ENCODE data around the gene LRTM2. TPM values are rescaled to one million over a fixed set of nuclear protein-coding genes. Genes with fewer than 3 reads are reported as not detected.

Gene LRTM2
- total RNA-seq, 1 donor from 2014 or later, result not detected

- Mint-ChIP-seq H3K9me3 (peaks cover 3% of the 10 kb centered on the region), H3K4me1 (peaks cover 2% of the 10 kb centered on the region), H3K27ac (no peak overlapping the region), H3K4me3 (no peak overlapping the region), H3K27me3 (ENCODE audit: insufficient read depth, low read depth) (peaks cover 5% of the 10 kb centered on the region), H3K36me3 (peaks cover 2% of the 10 kb centered on the region)
- TF ChIP-seq CTCF (IDR thresholded peaks at IDR 0.05) (no peak), EZH2phosphoT487 (IDR thresholded peaks at IDR 0.05) (no peak), EZH2 (IDR thresholded peaks at IDR 0.05) (no peak)
- no peaks in the 10 kb centered on the region for H3K4me1 ChIP-seq
- H3K9me3 ChIP-seq (ENCODE audit: low read depth), result no peaks in the 10 kb centered on the region
- H3F3A ChIP-seq (ENCODE audit: low read depth), result no peaks in the 10 kb centered on the region
- H3K9ac ChIP-seq, result no peak overlapping the region
- no peak overlapping the region for H3K27ac ChIP-seq
- H3K36me3 ChIP-seq, result no peaks in the 10 kb centered on the region
- no peaks in the 10 kb centered on the region for H3K79me2 ChIP-seq (ENCODE audit: low read depth)
- no peaks in the 10 kb centered on the region for H3K27me3 ChIP-seq
- DNase-seq (ENCODE audit: low spot score), result no peak
- no peak overlapping the region for H3K4me2 ChIP-seq
- no peak overlapping the region for H2AFZ ChIP-seq (replicated peaks)
- H3K4me3 ChIP-seq, result no peak overlapping the region
- H4K20me1 ChIP-seq (ENCODE audit: low read depth), result no peaks in the 10 kb centered on the region
These were observed 43.5 kb downstream of the LRTM2 start for GRCh38 chr12:1863823-1864222.

DNA sequence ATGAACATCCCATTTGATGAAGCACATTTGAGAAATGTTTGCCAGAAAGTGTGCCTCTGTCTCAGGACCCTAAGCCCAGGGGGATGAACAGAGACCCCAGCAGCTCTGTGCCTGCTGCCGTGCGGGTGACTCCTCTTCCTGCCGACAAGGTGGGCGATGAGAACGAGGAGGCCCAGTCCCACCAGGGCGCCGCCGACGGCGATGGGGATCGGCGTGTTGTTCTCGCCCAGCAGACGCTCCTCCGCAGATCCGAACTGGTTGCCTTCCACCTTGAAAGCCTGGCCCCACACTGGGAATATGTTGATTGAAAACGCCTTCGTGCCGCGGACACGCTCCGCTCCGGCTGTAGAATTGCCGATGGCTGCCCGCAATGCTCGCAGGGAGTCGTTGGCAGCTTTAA, 44.1 kb downstream of the LRTM2 start:
- no peak overlapping the region for H3K4me2 ChIP-seq
- H3K27ac ChIP-seq, result no peak overlapping the region
- peaks cover 2% of the 10 kb centered on the region for H3K4me1 Mint-ChIP-seq
- no peaks in the 10 kb centered on the region for H3F3A ChIP-seq (ENCODE audit: low read depth)
- H2AFZ ChIP-seq (replicated peaks), result no peak overlapping the region
- H3K9ac ChIP-seq, result no peak overlapping the region
- no peak overlapping the region for H3K4me3 ChIP-seq
- H3K79me2 ChIP-seq (ENCODE audit: low read depth), result no peaks in the 10 kb centered on the region
- no peak overlapping the region for H3K27ac Mint-ChIP-seq
- no peaks in the 10 kb centered on the region for H3K27me3 ChIP-seq
- H3K36me3 Mint-ChIP-seq, result peaks cover 2% of the 10 kb centered on the region
- no peaks in the 10 kb centered on the region for H4K20me1 ChIP-seq (ENCODE audit: low read depth)
- H3K27me3 Mint-ChIP-seq (ENCODE audit: insufficient read depth, low read depth), result peaks cover 6% of the 10 kb centered on the region
- H3K9me3 Mint-ChIP-seq, result peaks cover 3% of the 10 kb centered on the region
- no peak overlapping the region for H3K4me3 Mint-ChIP-seq
- H3K36me3 ChIP-seq, result no peaks in the 10 kb centered on the region
- no peaks in the 10 kb centered on the region for H3K9me3 ChIP-seq (ENCODE audit: low read depth)
- no peak for DNase-seq (ENCODE audit: low spot score)
- TF ChIP-seq CTCF (IDR thresholded peaks at IDR 0.05), result no peak
- TF ChIP-seq EZH2 (IDR thresholded peaks at IDR 0.05), result no peak
- TF ChIP-seq EZH2phosphoT487 (IDR thresholded peaks at IDR 0.05), result no peak
- H3K4me1 ChIP-seq, result no peaks in the 10 kb centered on the region

GRCh38 chr12:1864867-1865266, 44.5 kb downstream of the LRTM2 start:
- Histone ChIP-seq H3K79me2 (ENCODE audit: low read depth) (no peaks in the 10 kb centered on the region), H3K36me3 (no peaks in the 10 kb centered on the region), H3F3A (ENCODE audit: low read depth) (no peaks in the 10 kb centered on the region), H4K20me1 (ENCODE audit: low read depth) (no peaks in the 10 kb centered on the region), H3K4me2 (no peak overlapping the region), H3K27me3 (no peaks in the 10 kb centered on the region), H3K4me3 (no peak overlapping the region), H3K4me1 (no peaks in the 10 kb centered on the region), H3K9me3 (ENCODE audit: low read depth) (no peaks in the 10 kb centered on the region), H2AFZ (replicated peaks) (no peak overlapping the region), H3K9ac (no peak overlapping the region), H3K27ac (no peak overlapping the region)
- Mint-ChIP-seq H3K27me3 (ENCODE audit: insufficient read depth, low read depth) (peaks cover 4% of the 10 kb centered on the region), H3K27ac (no peak overlapping the region), H3K36me3 (peaks cover 2% of the 10 kb centered on the region), H3K4me3 (no peak overlapping the region), H3K4me1 (peaks cover 2% of the 10 kb centered on the region), H3K9me3 (peaks cover 3% of the 10 kb centered on the region)
- no peak for TF ChIP-seq CTCF (IDR thresholded peaks at IDR 0.05)
- no peak for TF ChIP-seq EZH2phosphoT487 (IDR thresholded peaks at IDR 0.05)
- no peak for TF ChIP-seq EZH2 (IDR thresholded peaks at IDR 0.05)
- no peak for DNase-seq (ENCODE audit: low spot score)
